ENCODE data around the gene CDKAL1. TPM values are rescaled to one million over a fixed set of nuclear protein-coding genes. Genes with fewer than 3 reads are reported as not detected.

CDKAL1 gene
- total RNA-seq, 3 donors from 2014 or later: 13.0 to 27.2 (median 18.0) TPM

GRCh38 chr6:21180800-21181337, 646.6 kb downstream of the CDKAL1 start:
- Histone ChIP-seq H3K36me3 (peaks cover 3% of the 10 kb centered on the region), H3K4me1 (no peaks in the 10 kb centered on the region), H3K27ac (no peak overlapping the region), H3K27me3 (no peaks in the 10 kb centered on the region), H3K4me3 (no peak overlapping the region), H3K9me3 (no peaks in the 10 kb centered on the region)
- intact Hi-C loops (cut with DNase I; ENCODE audit: low total_unique reads): no loop called here
- no peak for DNase-seq (ENCODE audit: low spot score in 2 of 2)
- TF ChIP-seq POLR2A (IDR thresholded peaks at IDR 0.05): no peak
- TF ChIP-seq POLR2AphosphoS5 (IDR thresholded peaks at IDR 0.05): no peak

- Histone ChIP-seq H3K27ac (no peak overlapping the region), H3K4me3 (no peak overlapping the region)
- intact Hi-C loops (cut with DNase I; ENCODE audit: low total_unique reads): no loop called here
Observed at GRCh38 chr6:21181866-21182265, 647.6 kb downstream of the CDKAL1 start.

GRCh38 chr6:21182589-21182988, 648.3 kb downstream of the CDKAL1 start:
- H3K27me3 ChIP-seq: no peaks in the 10 kb centered on the region
- DNase-seq (ENCODE audit: low spot score in 2 of 2): no peak
- no peak for TF ChIP-seq POLR2AphosphoS5 (IDR thresholded peaks at IDR 0.05)
- no peak for TF ChIP-seq CTCF (IDR thresholded peaks at IDR 0.05)
- no peak for TF ChIP-seq POLR2A (IDR thresholded peaks at IDR 0.05)
- no peaks in the 10 kb centered on the region for H3K9me3 ChIP-seq
- no peaks in the 10 kb centered on the region for H3K4me1 ChIP-seq
- H3K36me3 ChIP-seq: peaks cover 3% of the 10 kb centered on the region
- intact Hi-C loops (cut with DNase I; ENCODE audit: low total_unique reads): no loop called here
- H3K27ac ChIP-seq: no peak overlapping the region
- H3K4me3 ChIP-seq: no peak overlapping the region

More at GRCh38 chr6:21181866-21182265, 647.6 kb downstream of the CDKAL1 start:
- Histone ChIP-seq H3K4me1 (no peaks in the 10 kb centered on the region), H3K27me3 (no peaks in the 10 kb centered on the region), H3K36me3 (peaks cover 3% of the 10 kb centered on the region), H3K9me3 (no peaks in the 10 kb centered on the region)
- no peak for DNase-seq (ENCODE audit: low spot score in 2 of 2)
- TF ChIP-seq POLR2A (IDR thresholded peaks at IDR 0.05) (no peak), POLR2AphosphoS5 (IDR thresholded peaks at IDR 0.05) (no peak), CTCF (IDR thresholded peaks at IDR 0.05) (no peak)

- no peak overlapping the region for H3K4me3 ChIP-seq
- no peaks in the 10 kb centered on the region for H3K9me3 ChIP-seq
- no peak overlapping the region for H3K27ac ChIP-seq
- peaks cover 3% of the 10 kb centered on the region for H3K36me3 ChIP-seq
- no peaks in the 10 kb centered on the region for H3K27me3 ChIP-seq
- no peak for DNase-seq (ENCODE audit: low spot score in 2 of 2)
- H3K4me1 ChIP-seq: no peaks in the 10 kb centered on the region
- intact Hi-C loops (cut with DNase I; ENCODE audit: low total_unique reads): no loop called here
- TF ChIP-seq POLR2AphosphoS5 (IDR thresholded peaks at IDR 0.05): no peak
Observed at GRCh38 chr6:21185861-21186478, 651.7 kb downstream of the CDKAL1 start.

GRCh38 chr6:21186479-21187055, 652.3 kb downstream of the CDKAL1 start:
- TF ChIP-seq POLR2A (IDR thresholded peaks at IDR 0.05) (no peak), POLR2AphosphoS5 (IDR thresholded peaks at IDR 0.05) (no peak), CTCF (IDR thresholded peaks at IDR 0.05) (no peak)
- Histone ChIP-seq H3K36me3 (peaks cover 2% of the 10 kb centered on the region), H3K27me3 (no peaks in the 10 kb centered on the region), H3K27ac (no peak overlapping the region), H3K4me3 (no peak overlapping the region), H3K9me3 (no peaks in the 10 kb centered on the region), H3K4me1 (no peaks in the 10 kb centered on the region)
- no peak for DNase-seq (ENCODE audit: low spot score in 2 of 2)
- intact Hi-C loops (cut with DNase I; ENCODE audit: low total_unique reads): no loop called here

GRCh38 chr6:21187485-21187884, 653.2 kb downstream of the CDKAL1 start:
- H3K27me3 ChIP-seq: no peaks in the 10 kb centered on the region
- TF ChIP-seq POLR2AphosphoS5 (IDR thresholded peaks at IDR 0.05): no peak
- TF ChIP-seq CTCF (IDR thresholded peaks at IDR 0.05): no peak
- no peak for TF ChIP-seq POLR2A (IDR thresholded peaks at IDR 0.05)
- H3K9me3 ChIP-seq: no peaks in the 10 kb centered on the region
- H3K36me3 ChIP-seq: no peaks in the 10 kb centered on the region
- no peak overlapping the region for H3K4me3 ChIP-seq
- DNase-seq (ENCODE audit: low spot score in 2 of 2): no peak
- intact Hi-C loops (cut with DNase I; ENCODE audit: low total_unique reads): no loop called here
- H3K4me1 ChIP-seq: no peaks in the 10 kb centered on the region
- H3K27ac ChIP-seq: no peak overlapping the region
